Endothelial cell of umbilical vein (primary cell): ENCODE results near the gene USP49. TPM values are rescaled to one million over a fixed set of nuclear protein-coding genes. Genes with fewer than 3 reads are reported as not detected.

Experiments used
- BruUV-seq: library from RNA; stranded (reverse); fragments of 400-500 nt; replicated peaks from 2 replicates; lab custom pipeline; 2021; lab: Mats Ljungman, UMichigan
- CTCF ChIA-PET: fragments of 300-600, 350-600 bp; sonication (Branson Sonifier 250); formaldehyde crosslinking; loops from one replicate; lab custom pipeline; 2021; ENCODE audit warnings: antibody characterized with exemption, inconsistent platforms; lab: Charles Lee
- POLR2A ChIA-PET: fragments of 300-600, 350-600 bp; sonication (Branson Sonifier 250); formaldehyde crosslinking; loops from one replicate; lab custom pipeline; 2021; ENCODE audit warnings: antibody characterized with exemption, inconsistent platforms; lab: Charles Lee
- DNase-seq: peaks from one replicate; pipeline ENCODE4 v3.0.0-alpha.2; 2011; ENCODE audit warnings: low read depth, low spot score
- FAIRE-seq: peaks from 2 replicates; lab custom pipeline; 2011; peaks lifted over from hg19 to GRCh38; lab: Jason Lieb, UNC
- H2AFZ ChIP-seq: 2 replicates; pipeline ENCODE4 v1.6.0; 2012; ENCODE audit warnings: low read depth, low read length, control low read depth, inconsistent platforms
- H3K27ac ChIP-seq: 2 replicates; pipeline ENCODE4 v1.5.1; 2011; ENCODE audit warnings: low read depth, mild to moderate bottlenecking, control low read depth, low read length, moderate library complexity; ENCODE audit not compliant: insufficient read depth
- H3K27me3 ChIP-seq, 2 experiments: 2 replicates each; pipeline versions ENCODE4 v1.6.0 to v1.6.1; 2011; ENCODE audit warnings: low read length in 2 of 2, mixed read lengths in 1 of 2; ENCODE audit not compliant: control insufficient read depth in 2 of 2, insufficient read depth in 2 of 2
- H3K36me3 ChIP-seq, 2 experiments: 2 replicates in 1 of 2; 3 replicates in 1 of 2; pipeline ENCODE4 v1.5.1; 2011; ENCODE audit warnings: low read length in 2 of 2, mild to moderate bottlenecking in 1 of 2, moderate library complexity in 1 of 2; ENCODE audit not compliant: control insufficient read depth in 2 of 2, insufficient read depth in 2 of 2; ENCODE audit errors: extremely low read depth in 1 of 2
- H3K4me1 ChIP-seq: 3 replicates; pipeline ENCODE4 v1.5.1; 2011; ENCODE audit warnings: mild to moderate bottlenecking, low read length; ENCODE audit not compliant: control insufficient read depth, insufficient read depth; ENCODE audit errors: extremely low read depth
- H3K4me2 ChIP-seq: 2 replicates; pipeline ENCODE4 v1.6.1; 2011; ENCODE audit warnings: low read length, control low read depth, mixed read lengths; ENCODE audit not compliant: insufficient read depth
- H3K4me3 ChIP-seq, 3 experiments: fragments of 200-600 bp in 1 of 3; sonication (generic), shearing (Covaris generic) in 1 of 3; replicated peaks in 1 of 3; 2 replicates each; pipeline ENCODE4 v1.5.1; 2011 to 2016; ENCODE audit warnings: control low read depth in 3 of 3, low read length in 3 of 3, mild to moderate bottlenecking in 2 of 3, inconsistent platforms in 1 of 3, low read depth in 1 of 3, moderate library complexity in 1 of 3; ENCODE audit not compliant: insufficient read depth in 1 of 3
- H3K79me2 ChIP-seq: 2 replicates; pipeline ENCODE4 v1.6.0; 2012; ENCODE audit warnings: low read length, inconsistent platforms; ENCODE audit not compliant: control insufficient read depth, insufficient read depth
- H3K9ac ChIP-seq: replicated peaks from 2 replicates; pipeline ENCODE3; 2011; ENCODE audit warnings: low read length, control low read depth; ENCODE audit not compliant: insufficient read depth; ENCODE audit errors: extremely low read depth
- H3K9me1 ChIP-seq: replicated peaks from 3 replicates; pipeline ENCODE4 v1.6.0; 2011; ENCODE audit warnings: mild to moderate bottlenecking, low read length; ENCODE audit not compliant: control insufficient read depth, insufficient read depth; ENCODE audit errors: extremely low read depth
- H3K9me3 ChIP-seq: replicated peaks from 2 replicates; pipeline ENCODE4 v1.5.1; 2012; ENCODE audit warnings: low read length, inconsistent platforms; ENCODE audit not compliant: control insufficient read depth, insufficient read depth
- H4K20me1 ChIP-seq: replicated peaks from 2 replicates; pipeline ENCODE3; 2011; ENCODE audit warnings: mild to moderate bottlenecking, low read length; ENCODE audit not compliant: control insufficient read depth, insufficient read depth; ENCODE audit errors: extremely low read depth
- CTCF ChIP-seq, 2 donors: IDR thresholded peaks; 1 replicate in 1 of 2; 2 replicates in 1 of 2; pipeline ENCODE4 v1.5.1; 2011; ENCODE audit warnings: low read length in 2 of 2, mild to moderate bottlenecking in 2 of 2, moderate library complexity in 2 of 2, control low read depth in 1 of 2, inconsistent platforms in 1 of 2, low read depth in 1 of 2; ENCODE audit not compliant: insufficient read depth in 1 of 2; ENCODE audit errors: extremely low read depth in 1 of 2
- EZH2 ChIP-seq: IDR thresholded peaks from 2 replicates; pipeline ENCODE4 v1.6.1; 2012; ENCODE audit warnings: borderline replicate concordance, low read depth, mild to moderate bottlenecking, moderate library complexity, low read length, inconsistent platforms; ENCODE audit not compliant: severe bottlenecking
- FOS ChIP-seq: IDR thresholded peaks from 2 replicates; pipeline ENCODE4 v1.6.1; 2011; ENCODE audit warnings: mild to moderate bottlenecking, low read length, moderate library complexity, borderline replicate concordance; ENCODE audit not compliant: insufficient read depth
- GATA2 ChIP-seq: IDR thresholded peaks from 2 replicates; pipeline ENCODE4 v1.7.0; 2011; ENCODE audit warnings: low read depth, mild to moderate bottlenecking, moderate library complexity, mixed read lengths, low read length; ENCODE audit not compliant: insufficient read length, insufficient read depth
- JUN ChIP-seq: IDR thresholded peaks from 2 replicates; pipeline ENCODE4 v1.6.1; 2011; ENCODE audit warnings: borderline replicate concordance, low read depth; ENCODE audit not compliant: insufficient read length, insufficient read depth
- MAX ChIP-seq: IDR thresholded peaks from 2 replicates; pipeline ENCODE4 v1.6.1; 2011; ENCODE audit not compliant: insufficient read depth, insufficient read length
- MYC ChIP-seq: IDR thresholded peaks from one replicate; pipeline ENCODE4 v1.6.1; 2011; ENCODE audit warnings: mild to moderate bottlenecking, low read depth, low read length
- POLR2A ChIP-seq: IDR thresholded peaks from 2 replicates; pipeline ENCODE4 v1.6.1; 2012; ENCODE audit warnings: low read depth, mild to moderate bottlenecking, control low read depth, low read length
- POLR2AphosphoS5 ChIP-seq: IDR thresholded peaks from 2 replicates; pipeline ENCODE4 v1.6.1; 2012; ENCODE audit warnings: low read depth, mild to moderate bottlenecking, control low read depth, low read length, moderate library complexity; ENCODE audit not compliant: insufficient read depth
- dilution Hi-C: fragments of 300-500 bp; cut with MboI; formaldehyde crosslinking; loops from one replicate; pipeline ENCODE4 v1.15.0; 2019; ENCODE audit warnings: low sequenced_read_pairs; ENCODE audit not compliant: extremely low pct_ligation_motif_present
- intact Hi-C: fragments of 100-400 bp; cut with micrococcal nuclease; formaldehyde crosslinking; loops from one replicate; pipeline ENCODE4 v1.10.0; 2022
- polyA plus RNA-seq, 4 experiments: library from polyadenylated mRNA; depleted of rRNA in 3 of 4; stranded (reverse) in 3 of 4; unstranded in 1 of 4; fragments of >200 nt; gene quantifications; 2 replicates each; pipeline versions ENCODE4 v1.2.1 to v1.2.3, GENCODE V29; 2011 to 2012; ENCODE audit warnings: missing spikeins in 1 of 4
- total RNA-seq: library from RNA; stranded (reverse); gene quantifications from 2 replicates; pipeline ENCODE4 v1.2.3, GENCODE V29; 2021

USP49 gene
- total and polyA plus RNA-seq, 2 donors (not counting 3 experiments of a cell fraction or from before 2014, with no cell fraction given), result 2.4 to 4.1 TPM

GRCh38 chr6:41937472-41937860 lies 42.3 kb upstream of the USP49 start:
- Histone ChIP-seq H4K20me1 (no peaks in the 10 kb centered on the region), H3K4me3 (no peak overlapping the region), H3K9me3 (no peaks in the 10 kb centered on the region), H3K27ac (no peak overlapping the region), H2AFZ (no peak overlapping the region), H3K27me3 (no peaks in the 10 kb centered on the region), H3K9ac (no peak overlapping the region), H3K9me1 (no peaks in the 10 kb centered on the region), H3K36me3 (peaks cover 23 to 37% of the 10 kb centered on the region in 2 experiments), H3K4me2 (no peak overlapping the region), H3K4me1 (peaks cover 32% of the 10 kb centered on the region), H3K79me2 (peaks cover 47% of the 10 kb centered on the region)
- TF ChIP-seq JUN (no peak), CTCF (IDR thresholded peaks at IDR 0.05; ENCODE audit: extremely low read depth in 1 of 2, insufficient read depth in 1 of 2, low read depth in 1 of 2, low read length in 2 of 2) (no peak), POLR2A (no peak), FOS (no peak), GATA2 (no peak), MAX (no peak), POLR2AphosphoS5 (no peak), EZH2 (no peak), MYC (no peak)
- POLR2A ChIA-PET, result no interaction called here
- CTCF ChIA-PET, result interaction anchor here (0.6 to 8.5 kb wide), 6 partner anchors 16 to 136 kb away, joined by 3 to 149 read pairs (median 6); partner anchors contain the start of genes BYSL and MED20
- no peak for DNase-seq
- FAIRE-seq, result no peak
- no TSS peak for BruUV-seq
- intact Hi-C loops, result no loop called here
- dilution Hi-C loops, result no loop called here
